ENCODE measurements around the gene VPS37C. TPM values are rescaled to one million over a fixed set of nuclear protein-coding genes. Genes with fewer than 3 reads are reported as not detected.

VPS37C gene
- total and polyA plus RNA-seq, 2 of the 13 experiments (the other 11 are each of a cell fraction or from before 2014, with no cell fraction given), result 7.5 to 8.8 TPM

DNA sequence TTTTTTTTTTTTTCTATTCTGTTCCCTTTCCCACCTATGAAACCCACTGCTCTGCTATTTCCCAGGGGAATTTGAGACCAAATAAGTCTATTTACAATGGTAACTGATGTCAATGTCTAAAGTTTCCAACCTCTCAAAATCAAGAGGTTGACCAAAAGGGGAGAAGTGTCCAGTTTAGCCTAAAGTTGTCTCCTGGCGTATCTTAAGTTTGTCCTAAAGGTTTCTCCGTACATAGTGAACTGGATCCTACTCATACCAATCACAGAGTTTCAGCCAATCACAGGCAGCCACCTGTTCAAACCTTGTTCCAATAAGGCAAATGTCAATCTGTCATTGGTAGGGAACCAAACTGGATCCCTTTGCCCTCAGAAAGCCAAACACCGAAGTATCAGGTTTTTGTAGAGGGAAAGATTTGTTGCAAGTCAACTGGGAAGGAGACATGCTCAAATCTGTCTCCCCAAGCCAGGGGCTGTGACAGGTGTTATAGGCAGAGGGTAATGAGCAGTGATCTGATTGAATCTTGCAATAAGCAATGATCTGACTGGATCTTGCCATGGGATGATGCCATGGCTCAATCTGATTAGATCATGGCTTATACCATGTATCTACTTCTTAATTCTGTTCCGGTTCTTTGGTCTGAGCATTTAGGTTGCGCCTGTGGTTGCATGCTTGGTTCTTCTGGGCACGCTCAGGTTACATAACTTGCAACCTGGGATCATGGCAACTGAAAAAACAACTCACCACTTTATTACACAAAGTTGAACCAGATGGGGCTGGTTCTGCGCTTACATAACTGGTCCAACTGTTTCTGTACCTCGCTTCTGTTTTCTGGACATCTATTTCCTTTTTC is 1.1 kb upstream of the VPS37C start (continued):
- TF ChIP-seq, protein P1, sequence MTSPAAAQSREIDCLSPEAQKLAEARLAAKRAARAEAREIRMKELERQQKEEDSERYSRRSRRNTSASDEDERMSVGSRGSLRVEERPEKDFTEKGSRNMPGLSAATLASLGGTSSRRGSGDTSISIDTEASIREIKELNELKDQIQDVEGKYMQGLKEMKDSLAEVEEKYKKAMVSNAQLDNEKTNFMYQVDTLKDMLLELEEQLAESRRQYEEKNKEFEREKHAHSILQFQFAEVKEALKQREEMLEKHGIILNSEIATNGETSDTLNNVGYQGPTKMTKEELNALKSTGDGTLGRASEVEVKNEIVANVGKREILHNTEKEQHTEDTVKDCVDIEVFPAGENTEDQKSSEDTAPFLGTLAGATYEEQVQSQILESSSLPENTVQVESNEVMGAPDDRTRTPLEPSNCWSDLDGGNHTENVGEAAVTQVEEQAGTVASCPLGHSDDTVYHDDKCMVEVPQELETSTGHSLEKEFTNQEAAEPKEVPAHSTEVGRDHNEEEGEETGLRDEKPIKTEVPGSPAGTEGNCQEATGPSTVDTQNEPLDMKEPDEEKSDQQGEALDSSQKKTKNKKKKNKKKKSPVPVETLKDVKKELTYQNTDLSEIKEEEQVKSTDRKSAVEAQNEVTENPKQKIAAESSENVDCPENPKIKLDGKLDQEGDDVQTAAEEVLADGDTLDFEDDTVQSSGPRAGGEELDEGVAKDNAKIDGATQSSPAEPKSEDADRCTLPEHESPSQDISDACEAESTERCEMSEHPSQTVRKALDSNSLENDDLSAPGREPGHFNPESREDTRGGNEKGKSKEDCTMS (CRISPR knock-in tag; conservative IDR thresholded peaks at IDR 0.05), result no peak
- TF ChIP-seq ZNF274 (CRISPR knock-in tag; IDR thresholded peaks at IDR 0.05), result no peak
- TF ChIP-seq, protein P2, sequence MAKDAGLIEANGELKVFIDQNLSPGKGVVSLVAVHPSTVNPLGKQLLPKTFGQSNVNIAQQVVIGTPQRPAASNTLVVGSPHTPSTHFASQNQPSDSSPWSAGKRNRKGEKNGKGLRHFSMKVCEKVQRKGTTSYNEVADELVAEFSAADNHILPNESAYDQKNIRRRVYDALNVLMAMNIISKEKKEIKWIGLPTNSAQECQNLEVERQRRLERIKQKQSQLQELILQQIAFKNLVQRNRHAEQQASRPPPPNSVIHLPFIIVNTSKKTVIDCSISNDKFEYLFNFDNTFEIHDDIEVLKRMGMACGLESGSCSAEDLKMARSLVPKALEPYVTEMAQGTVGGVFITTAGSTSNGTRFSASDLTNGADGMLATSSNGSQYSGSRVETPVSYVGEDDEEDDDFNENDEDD (CRISPR knock-in tag; IDR thresholded peaks at IDR 0.05; ENCODE audit: borderline replicate concordance), result no peak
- TF ChIP-seq ZNF501 (CRISPR knock-in tag; IDR thresholded peaks at IDR 0.05), result no peak
- TF ChIP-seq, protein P3, sequence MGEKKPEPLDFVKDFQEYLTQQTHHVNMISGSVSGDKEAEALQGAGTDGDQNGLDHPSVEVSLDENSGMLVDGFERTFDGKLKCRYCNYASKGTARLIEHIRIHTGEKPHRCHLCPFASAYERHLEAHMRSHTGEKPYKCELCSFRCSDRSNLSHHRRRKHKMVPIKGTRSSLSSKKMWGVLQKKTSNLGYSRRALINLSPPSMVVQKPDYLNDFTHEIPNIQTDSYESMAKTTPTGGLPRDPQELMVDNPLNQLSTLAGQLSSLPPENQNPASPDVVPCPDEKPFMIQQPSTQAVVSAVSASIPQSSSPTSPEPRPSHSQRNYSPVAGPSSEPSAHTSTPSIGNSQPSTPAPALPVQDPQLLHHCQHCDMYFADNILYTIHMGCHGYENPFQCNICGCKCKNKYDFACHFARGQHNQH (CRISPR knock-in tag; IDR thresholded peaks at IDR 0.05), result no peak
- TF ChIP-seq, protein P4, sequence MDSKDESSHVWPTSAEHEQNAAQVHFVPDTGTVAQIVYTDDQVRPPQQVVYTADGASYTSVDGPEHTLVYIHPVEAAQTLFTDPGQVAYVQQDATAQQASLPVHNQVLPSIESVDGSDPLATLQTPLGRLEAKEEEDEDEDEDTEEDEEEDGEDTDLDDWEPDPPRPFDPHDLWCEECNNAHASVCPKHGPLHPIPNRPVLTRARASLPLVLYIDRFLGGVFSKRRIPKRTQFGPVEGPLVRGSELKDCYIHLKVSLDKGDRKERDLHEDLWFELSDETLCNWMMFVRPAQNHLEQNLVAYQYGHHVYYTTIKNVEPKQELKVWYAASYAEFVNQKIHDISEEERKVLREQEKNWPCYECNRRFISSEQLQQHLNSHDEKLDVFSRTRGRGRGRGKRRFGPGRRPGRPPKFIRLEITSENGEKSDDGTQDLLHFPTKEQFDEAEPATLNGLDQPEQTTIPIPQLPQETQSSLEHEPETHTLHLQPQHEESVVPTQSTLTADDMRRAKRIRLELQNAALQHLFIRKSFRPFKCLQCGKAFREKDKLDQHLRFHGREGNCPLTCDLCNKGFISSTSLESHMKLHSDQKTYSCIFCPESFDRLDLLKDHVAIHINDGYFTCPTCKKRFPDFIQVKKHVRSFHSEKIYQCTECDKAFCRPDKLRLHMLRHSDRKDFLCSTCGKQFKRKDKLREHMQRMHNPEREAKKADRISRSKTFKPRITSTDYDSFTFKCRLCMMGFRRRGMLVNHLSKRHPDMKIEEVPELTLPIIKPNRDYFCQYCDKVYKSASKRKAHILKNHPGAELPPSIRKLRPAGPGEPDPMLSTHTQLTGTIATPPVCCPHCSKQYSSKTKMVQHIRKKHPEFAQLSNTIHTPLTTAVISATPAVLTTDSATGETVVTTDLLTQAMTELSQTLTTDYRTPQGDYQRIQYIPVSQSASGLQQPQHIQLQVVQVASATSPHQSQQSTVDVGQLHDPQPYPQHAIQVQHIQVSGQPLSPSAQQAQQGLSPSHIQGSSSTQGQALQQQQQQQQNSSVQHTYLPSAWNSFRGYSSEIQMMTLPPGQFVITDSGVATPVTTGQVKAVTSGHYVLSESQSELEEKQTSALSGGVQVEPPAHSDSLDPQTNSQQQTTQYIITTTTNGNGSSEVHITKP (CRISPR knock-in tag; IDR thresholded peaks at IDR 0.05; ENCODE audit: low read depth), result no peak; the same call in 1 of the 2 replicates
- TF ChIP-seq POGZ (CRISPR knock-in tag; IDR thresholded peaks at IDR 0.05), result no peak
- 0 out of 2 replicates have a peak, but pooled peaks have one; percentile 43 for TF ChIP-seq ZSCAN30 (CRISPR knock-in tag; IDR thresholded peaks at IDR 0.05)
- no peak for TF ChIP-seq NR2C2 (CRISPR knock-in tag; IDR thresholded peaks at IDR 0.05; ENCODE audit: borderline replicate concordance)
- no peak for TF ChIP-seq ARHGAP35 (CRISPR knock-in tag; IDR thresholded peaks at IDR 0.05; ENCODE audit: borderline replicate concordance)
- TF ChIP-seq REXO4 (CRISPR knock-in tag; IDR thresholded peaks at IDR 0.05; ENCODE audit: borderline replicate concordance), result no peak
- TF ChIP-seq, protein P5, sequence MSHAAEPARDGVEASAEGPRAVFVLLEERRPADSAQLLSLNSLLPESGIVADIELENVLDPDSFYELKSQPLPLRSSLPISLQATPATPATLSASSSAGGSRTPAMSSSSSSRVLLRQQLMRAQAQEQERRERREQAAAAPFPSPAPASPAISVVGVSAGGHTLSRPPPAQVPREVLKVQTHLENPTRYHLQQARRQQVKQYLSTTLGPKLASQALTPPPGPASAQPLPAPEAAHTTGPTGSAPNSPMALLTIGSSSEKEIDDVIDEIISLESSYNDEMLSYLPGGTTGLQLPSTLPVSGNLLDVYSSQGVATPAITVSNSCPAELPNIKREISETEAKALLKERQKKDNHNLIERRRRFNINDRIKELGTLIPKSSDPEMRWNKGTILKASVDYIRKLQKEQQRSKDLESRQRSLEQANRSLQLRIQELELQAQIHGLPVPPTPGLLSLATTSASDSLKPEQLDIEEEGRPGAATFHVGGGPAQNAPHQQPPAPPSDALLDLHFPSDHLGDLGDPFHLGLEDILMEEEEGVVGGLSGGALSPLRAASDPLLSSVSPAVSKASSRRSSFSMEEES (CRISPR knock-in tag; IDR thresholded peaks at IDR 0.05), result no peak
- TF ChIP-seq, protein P6, sequence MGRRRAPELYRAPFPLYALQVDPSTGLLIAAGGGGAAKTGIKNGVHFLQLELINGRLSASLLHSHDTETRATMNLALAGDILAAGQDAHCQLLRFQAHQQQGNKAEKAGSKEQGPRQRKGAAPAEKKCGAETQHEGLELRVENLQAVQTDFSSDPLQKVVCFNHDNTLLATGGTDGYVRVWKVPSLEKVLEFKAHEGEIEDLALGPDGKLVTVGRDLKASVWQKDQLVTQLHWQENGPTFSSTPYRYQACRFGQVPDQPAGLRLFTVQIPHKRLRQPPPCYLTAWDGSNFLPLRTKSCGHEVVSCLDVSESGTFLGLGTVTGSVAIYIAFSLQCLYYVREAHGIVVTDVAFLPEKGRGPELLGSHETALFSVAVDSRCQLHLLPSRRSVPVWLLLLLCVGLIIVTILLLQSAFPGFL (CRISPR knock-in tag; IDR thresholded peaks at IDR 0.05), result no peak
- TF ChIP-seq, protein P7, sequence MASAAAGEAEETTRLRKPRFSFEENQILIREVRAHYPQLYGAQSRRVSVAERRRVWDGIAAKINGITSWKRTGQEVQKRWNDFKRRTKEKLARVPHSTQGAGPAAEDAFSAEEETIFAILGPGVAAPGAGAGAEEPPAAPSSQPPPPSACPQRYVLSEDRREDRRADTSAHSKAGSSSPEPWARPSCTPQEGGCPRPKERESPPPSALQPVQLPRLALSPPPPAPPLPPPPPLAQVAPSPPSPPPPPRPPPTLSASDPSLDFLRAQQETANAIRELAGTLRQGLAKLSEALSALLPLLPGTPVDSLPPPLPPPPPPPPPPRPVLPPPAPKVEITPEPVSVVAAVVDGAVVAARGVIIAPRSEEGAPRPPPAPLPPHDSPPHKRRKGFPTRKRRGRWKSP (CRISPR knock-in tag; IDR thresholded peaks at IDR 0.05), result no peak
- TF ChIP-seq HNRNPH1 (optimal IDR thresholded peaks at IDR 0.05; ENCODE audit: low read depth, low read length), result no peak

All from HepG2 (cell line).